Ascending aorta (tissue), 2 donors: ENCODE data around the gene GRWD1. TPM values are rescaled to one million over a fixed set of nuclear protein-coding genes. Genes with fewer than 3 reads are reported as not detected.

ENCODE experiments used
- DNase-seq, 2 donors: peaks; one replicate each; pipeline ENCODE4 v3.0.0-alpha.2; 2019; ENCODE audit warnings: low spot score in 2 of 2
- H3K27ac ChIP-seq, 2 donors: fragments of 200-600 bp; sonication (generic); one replicate each; pipeline ENCODE4 v1.5.1; 2016 to 2017; ENCODE audit warnings: mild to moderate bottlenecking in 1 of 2
- H3K27me3 ChIP-seq: fragments of 200-600 bp; sonication (generic); one replicate; pipeline ENCODE4 v1.5.1; 2017
- H3K36me3 ChIP-seq, 2 donors: fragments of 200-600 bp; sonication (generic); one replicate each; pipeline ENCODE4 v1.5.1; 2016
- H3K4me1 ChIP-seq, 2 donors: fragments of 200-600 bp; sonication (generic); one replicate each; pipeline ENCODE4 v1.5.1; 2016 to 2017; ENCODE audit warnings: mild to moderate bottlenecking in 1 of 2
- H3K4me3 ChIP-seq, 2 donors: fragments of 200-600 bp; sonication (generic); one replicate each; pipeline ENCODE4 v1.5.1; 2016 to 2017; ENCODE audit warnings: mild to moderate bottlenecking in 1 of 2
- H3K9me3 ChIP-seq, 2 donors: fragments of 200-600 bp; sonication (generic); one replicate each; pipeline ENCODE4 v1.5.1; 2016
- CTCF ChIP-seq, 3 experiments: fragments of 200-600 bp in 2 of 3; fragments of 450-650 bp in 1 of 3; sonication (generic) in 2 of 3; IDR thresholded peaks; one replicate each; pipeline ENCODE4 v1.5.1; 2016 to 2019; ENCODE audit warnings: antibody characterized with exemption in 3 of 3, mild to moderate bottlenecking in 1 of 3, moderate library complexity in 1 of 3
- intact Hi-C: fragments of 100-400 bp; cut with DNase I; formaldehyde crosslinking; loops from one replicate; pipeline ENCODE4 v1.15.1; 2023
- total RNA-seq: library from RNA; depleted of rRNA; stranded (reverse); fragments of >200 nt; gene quantifications from one replicate; pipeline ENCODE4 v1.1.0, GENCODE V29; 2016

Gene GRWD1
- total RNA-seq, 1 donor from 2014 or later = 16.0 TPM

DNA sequence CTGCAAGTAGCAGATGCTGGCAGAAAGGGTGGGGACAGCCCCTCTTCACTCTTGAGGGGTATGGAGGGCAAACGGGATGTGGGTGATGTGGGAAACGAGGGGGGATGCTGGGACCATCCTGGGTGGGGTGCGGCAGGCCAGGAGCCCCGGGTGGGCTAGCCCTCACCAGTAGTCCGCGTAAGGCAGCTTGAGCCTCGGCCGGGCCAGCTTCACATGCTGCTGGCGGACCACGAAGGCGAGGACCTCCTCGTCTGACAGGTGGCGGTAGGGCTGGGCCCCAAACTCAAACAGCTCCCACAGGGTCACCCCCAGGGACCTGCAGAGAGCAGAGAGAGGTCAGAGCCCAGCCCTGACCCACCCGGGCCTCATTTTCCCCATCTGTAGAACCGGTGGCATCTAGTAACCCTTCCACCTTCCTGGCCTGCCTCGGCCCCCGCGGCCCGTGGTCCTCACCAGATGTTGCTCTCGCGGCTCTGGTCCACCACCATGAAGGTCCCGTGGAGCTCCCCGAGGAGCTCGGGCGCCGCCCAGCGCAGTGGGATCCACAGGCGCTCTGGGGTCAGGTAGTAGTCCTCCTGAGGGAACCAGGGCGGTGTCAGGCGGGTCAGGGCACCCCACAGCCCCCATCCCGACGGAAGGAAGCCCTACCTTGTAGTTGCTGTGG lies 55.2 kb downstream of the GRWD1 start:
- intact Hi-C loops = no loop called here
- Histone ChIP-seq H3K4me3 (no peak overlapping the region), H3K27me3 (peaks cover 11% of the 10 kb centered on the region), H3K9me3 (no peaks in the 10 kb centered on the region), H3K27ac (no peak overlapping the region), H3K4me1 (no peaks in the 10 kb centered on the region), H3K36me3 (no peaks in the 10 kb centered on the region)
- TF ChIP-seq CTCF (IDR thresholded peaks at IDR 0.05) = no peak
- no peak for DNase-seq

GRCh38 chr19:48501494-48502349 lies 55.9 kb downstream of the GRWD1 start:
- no peak overlapping the region for H3K4me3 ChIP-seq
- no peaks in the 10 kb centered on the region for H3K4me1 ChIP-seq
- intact Hi-C loops = no loop called here
- H3K27me3 ChIP-seq = peaks cover 11% of the 10 kb centered on the region
- DNase-seq = peak; percentile 33 to 75
- no peaks in the 10 kb centered on the region for H3K9me3 ChIP-seq
- no peak for TF ChIP-seq CTCF (IDR thresholded peaks at IDR 0.05)
- H3K36me3 ChIP-seq = no peaks in the 10 kb centered on the region
- no peak overlapping the region for H3K27ac ChIP-seq

GRCh38 chr19:48502350-48503018 lies 56.7 kb downstream of the GRWD1 start:
- no peak overlapping the region for H3K4me3 ChIP-seq
- no peak for DNase-seq
- H3K4me1 ChIP-seq = no peaks in the 10 kb centered on the region
- intact Hi-C loops = no loop called here
- TF ChIP-seq CTCF (IDR thresholded peaks at IDR 0.05) = no peak
- H3K27me3 ChIP-seq = peaks cover 11% of the 10 kb centered on the region
- H3K36me3 ChIP-seq = no peaks in the 10 kb centered on the region
- H3K9me3 ChIP-seq = no peaks in the 10 kb centered on the region
- no peak overlapping the region for H3K27ac ChIP-seq

DNA sequence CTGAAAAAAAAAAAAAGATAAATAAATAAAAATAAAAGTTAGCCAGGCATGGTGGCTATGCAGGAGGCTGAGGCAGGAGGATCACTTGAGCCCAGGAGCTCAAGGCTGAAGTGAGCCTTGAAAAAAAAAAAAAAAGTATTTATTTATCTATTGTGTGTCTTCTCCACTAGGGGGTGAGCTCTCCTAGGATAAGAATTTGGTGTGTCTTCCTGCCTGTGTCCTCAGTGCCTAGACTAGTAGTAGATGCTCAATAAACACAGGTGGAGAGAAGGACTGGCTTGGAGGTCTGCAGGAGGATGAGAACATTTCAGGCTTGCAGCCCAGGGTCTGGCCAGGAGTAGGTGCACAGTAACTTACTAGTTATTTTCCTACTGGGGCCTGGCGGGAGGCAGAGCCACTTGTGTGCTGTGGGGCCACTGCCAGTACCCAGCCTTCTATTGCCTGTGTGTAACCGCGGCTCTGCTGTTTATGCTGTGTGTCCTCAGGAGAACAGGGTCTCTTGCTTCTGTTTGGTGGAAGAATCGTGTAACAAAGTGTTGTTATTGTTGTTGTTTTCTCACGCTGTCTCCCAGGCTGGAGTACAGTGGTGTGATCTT lies 60.5 kb downstream of the GRWD1 start:
- Histone ChIP-seq H3K4me1 (peaks cover 0 to 5% of the 10 kb centered on the region in 2 donors), H3K27ac (no peak overlapping the region), H3K4me3 (no peak overlapping the region), H3K9me3 (no peaks in the 10 kb centered on the region), H3K36me3 (no peaks in the 10 kb centered on the region), H3K27me3 (peaks cover under 1% of the 10 kb centered on the region)
- no peak for DNase-seq
- TF ChIP-seq CTCF (IDR thresholded peaks at IDR 0.05) = peak in 1 of 3 experiments; percentile 37
- intact Hi-C loops = loop anchor here (5.0 kb wide), 1 partner anchor 76 kb away; no protein-coding TSS in a partner anchor

Other genes starting within 250 kb of the GRWD1 start
- gene CARD8, start 190.1 kb upstream of the GRWD1 start, total RNA-seq = 41.0 TPM
- not detected for gene ZNF114, start 175.9 kb upstream of the GRWD1 start, total RNA-seq
- 18.2 TPM for gene EMP3, start 120.4 kb upstream of the GRWD1 start, total RNA-seq
- 25.3 TPM for gene TMEM143, start 82.0 kb upstream of the GRWD1 start, total RNA-seq
- gene SYNGR4, start 81.6 kb upstream of the GRWD1 start, total RNA-seq = not detected
- gene KDELR1, start 54.4 kb upstream of the GRWD1 start, total RNA-seq = 183 TPM
- 0.64 TPM for gene GRIN2D, start 52.3 kb upstream of the GRWD1 start, total RNA-seq
- gene KCNJ14, start 9.6 kb downstream of the GRWD1 start, total RNA-seq = 6.1 TPM
- 83.5 TPM for gene CYTH2, start 23.4 kb downstream of the GRWD1 start, total RNA-seq
- gene LMTK3, start 65.9 kb downstream of the GRWD1 start, total RNA-seq = 0.11 TPM
- not detected for gene SULT2B1, start 106.2 kb downstream of the GRWD1 start, total RNA-seq
- not detected for gene SPACA4, start 160.8 kb downstream of the GRWD1 start, total RNA-seq
- not detected for gene FAM83E, start 169.1 kb downstream of the GRWD1 start, total RNA-seq
- 2,223 TPM for gene RPL18, start 173.2 kb downstream of the GRWD1 start, total RNA-seq
- 35.3 TPM for gene SPHK2, start 173.5 kb downstream of the GRWD1 start, total RNA-seq
- gene DBP, start 191.4 kb downstream of the GRWD1 start, total RNA-seq = 0.21 TPM
- gene CA11, start 200.2 kb downstream of the GRWD1 start, total RNA-seq = not detected
- not detected for gene NTN5, start 227.0 kb downstream of the GRWD1 start, total RNA-seq
- gene FUT2, start 250.0 kb downstream of the GRWD1 start, total RNA-seq = not detected